GM12891 (cell line): Measurements from ENCODE around the gene BPIFB1.

Source experiments
- DNase-seq: peaks from one replicate; pipeline ENCODE4 v3.0.0; 2011; ENCODE audit warnings: low spot score; ENCODE audit not compliant: insufficient read length
- FAIRE-seq: peaks from 2 replicates; lab custom pipeline; 2011; peaks lifted over from hg19 to GRCh38; lab: Jason Lieb, UNC
- PAX5 ChIP-seq: IDR thresholded peaks from 2 replicates; pipeline ENCODE4 v1.6.1; 2011; ENCODE audit warnings: low read length, moderate library complexity, mild to moderate bottlenecking; ENCODE audit not compliant: insufficient read depth, severe bottlenecking
- POLR2A ChIP-seq: IDR thresholded peaks from 2 replicates; pipeline ENCODE4 v1.6.1; 2011; ENCODE audit warnings: low read depth, low read length, control low read depth
- POLR2AphosphoS5 ChIP-seq: IDR thresholded peaks from 2 replicates; pipeline ENCODE4 v1.6.1; 2011; ENCODE audit warnings: low read depth, low read length, control low read depth
- POU2F2 ChIP-seq: IDR thresholded peaks from 2 replicates; pipeline ENCODE4 v1.6.1; 2011; ENCODE audit warnings: low read depth, mild to moderate bottlenecking, control low read depth, low read length, moderate library complexity
- SPI1 ChIP-seq: IDR thresholded peaks from 2 replicates; pipeline ENCODE4 v1.6.1; 2011; ENCODE audit warnings: low read depth, low read length, control low read depth
- TAF1 ChIP-seq: IDR thresholded peaks from 2 replicates; pipeline ENCODE4 v1.6.1; 2011; ENCODE audit warnings: low read depth, low read length, control low read depth

Gene BPIFB1

DNA sequence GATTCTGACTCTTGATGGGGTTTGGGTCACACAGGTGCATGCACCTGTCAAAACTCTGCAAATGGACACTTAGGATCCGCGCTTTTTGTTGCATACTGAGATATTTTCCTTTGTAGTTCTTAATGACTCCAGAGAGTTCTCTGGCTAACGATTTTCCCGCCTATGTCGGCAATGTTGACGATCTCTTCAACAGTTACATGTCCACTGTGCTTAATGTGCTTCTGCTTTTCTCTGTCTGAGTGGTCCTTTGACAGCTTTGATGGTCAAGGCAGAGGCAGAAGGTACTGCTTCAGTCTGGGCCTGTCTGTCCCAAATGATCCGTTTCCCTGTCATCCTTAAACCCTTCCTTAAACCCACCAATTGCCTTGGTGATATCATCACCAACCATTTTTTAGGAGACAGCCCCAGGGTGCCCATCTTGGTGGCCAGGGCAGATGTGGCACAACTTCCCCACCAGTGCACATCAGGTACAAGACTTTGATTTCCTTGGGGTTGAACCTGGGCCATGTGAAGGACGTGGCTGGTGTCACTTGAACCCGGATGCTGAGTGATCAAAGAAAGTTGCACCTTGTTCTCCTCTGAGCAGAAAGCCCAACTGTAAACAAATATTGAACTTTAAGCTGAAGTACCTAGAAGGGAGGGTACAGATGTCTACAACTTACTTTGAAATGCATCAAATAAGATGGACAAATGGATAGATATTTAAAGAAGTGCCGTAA is 10.7 kb upstream of the BPIFB1 start:
- DNase-seq (no peak), FAIRE-seq (no peak)
- no peak for TF ChIP-seq PAX5
- no peak for TF ChIP-seq POLR2AphosphoS5
- TF ChIP-seq POU2F2, result no peak
- no peak for TF ChIP-seq POLR2A
- TF ChIP-seq TAF1, result no peak
- TF ChIP-seq SPI1, result no peak

DNA sequence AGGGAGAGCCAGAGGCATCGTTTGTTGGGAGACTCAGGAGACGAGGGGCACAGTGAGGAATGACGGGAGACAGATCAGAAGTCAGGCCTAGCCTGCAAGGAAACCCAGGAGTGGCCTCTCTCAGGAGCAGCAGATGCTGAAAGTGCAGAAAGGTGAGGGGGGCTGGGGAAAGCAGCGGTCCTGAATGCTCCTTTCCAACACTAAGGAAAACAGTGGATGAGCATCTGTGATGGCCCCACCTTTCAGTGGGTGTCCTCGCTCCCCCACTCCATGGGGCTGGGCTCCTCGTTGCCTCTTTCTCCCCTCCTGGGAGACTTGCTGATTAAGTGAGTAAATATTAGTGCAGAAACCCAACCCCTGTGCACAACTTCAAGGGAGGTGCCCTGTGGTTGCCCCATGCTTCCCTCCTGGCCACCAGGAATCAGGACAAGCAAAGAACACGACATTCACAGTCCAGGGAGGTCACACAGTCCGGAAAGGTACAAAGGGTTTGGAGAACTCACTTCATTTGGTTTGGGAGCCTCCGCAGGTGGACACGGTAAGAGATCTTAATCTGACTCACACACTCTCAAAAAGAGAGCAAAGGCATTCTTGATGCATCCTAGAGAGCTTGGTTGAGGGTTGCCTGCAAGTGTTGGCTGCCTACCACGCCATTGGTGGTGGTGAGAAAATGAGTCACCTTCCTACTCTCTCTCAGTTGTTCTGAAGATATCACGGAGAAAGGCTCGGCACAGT is 9.7 kb upstream of the BPIFB1 start:
- TF ChIP-seq POLR2A, result no peak
- TF ChIP-seq PAX5, result no peak
- no peak for TF ChIP-seq POU2F2
- TF ChIP-seq SPI1, result no peak
- TF ChIP-seq TAF1, result no peak
- no peak for TF ChIP-seq POLR2AphosphoS5
- DNase-seq (no peak), FAIRE-seq (no peak)

DNA sequence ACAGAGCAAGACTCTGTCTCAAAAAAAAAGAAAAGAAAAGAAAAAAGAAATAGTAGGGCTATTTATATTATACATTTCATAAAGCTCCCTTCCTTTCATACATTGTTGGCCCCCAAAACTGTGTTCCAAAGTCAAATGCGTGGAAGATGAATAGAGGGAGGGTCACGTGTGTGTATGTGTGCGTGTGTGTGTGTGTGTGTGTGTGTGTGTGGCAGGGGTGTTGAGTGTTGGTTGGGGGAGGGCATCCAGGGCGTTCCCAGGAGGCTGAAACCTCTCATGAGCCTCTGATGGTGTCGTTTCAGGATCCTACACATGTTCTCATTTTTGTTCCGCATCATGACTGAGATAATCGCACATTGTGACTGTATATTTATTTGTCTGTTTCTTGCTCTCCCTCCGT is 7.8 kb upstream of the BPIFB1 start:
- no peak for TF ChIP-seq POLR2A
- TF ChIP-seq PAX5, result no peak
- TF ChIP-seq TAF1, result no peak
- TF ChIP-seq POLR2AphosphoS5, result no peak
- no peak for TF ChIP-seq SPI1
- TF ChIP-seq POU2F2, result no peak
- FAIRE-seq (no peak), DNase-seq (no peak)

DNA sequence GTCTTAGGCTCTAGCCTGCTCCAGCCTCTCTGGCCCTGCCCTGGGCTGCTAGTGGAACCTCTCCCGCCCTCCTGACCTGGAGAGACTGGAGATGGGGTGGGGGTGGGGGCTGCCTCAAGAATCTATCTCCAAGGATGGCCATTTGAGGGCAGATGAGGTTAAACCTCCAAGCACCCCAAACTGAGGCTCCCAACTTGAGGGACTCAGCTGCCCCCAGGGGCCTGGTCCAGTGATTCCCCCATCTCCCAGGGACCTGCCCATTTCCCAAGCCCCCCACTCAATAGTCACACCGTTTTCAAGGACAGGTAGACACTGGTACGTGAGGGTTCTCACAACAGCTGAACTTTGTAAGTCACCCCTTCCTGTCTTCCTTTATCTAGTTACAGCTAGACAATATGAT is 7.1 kb upstream of the BPIFB1 start:
- no peak for FAIRE-seq
- no peak for DNase-seq
- no peak for TF ChIP-seq POU2F2

DNA sequence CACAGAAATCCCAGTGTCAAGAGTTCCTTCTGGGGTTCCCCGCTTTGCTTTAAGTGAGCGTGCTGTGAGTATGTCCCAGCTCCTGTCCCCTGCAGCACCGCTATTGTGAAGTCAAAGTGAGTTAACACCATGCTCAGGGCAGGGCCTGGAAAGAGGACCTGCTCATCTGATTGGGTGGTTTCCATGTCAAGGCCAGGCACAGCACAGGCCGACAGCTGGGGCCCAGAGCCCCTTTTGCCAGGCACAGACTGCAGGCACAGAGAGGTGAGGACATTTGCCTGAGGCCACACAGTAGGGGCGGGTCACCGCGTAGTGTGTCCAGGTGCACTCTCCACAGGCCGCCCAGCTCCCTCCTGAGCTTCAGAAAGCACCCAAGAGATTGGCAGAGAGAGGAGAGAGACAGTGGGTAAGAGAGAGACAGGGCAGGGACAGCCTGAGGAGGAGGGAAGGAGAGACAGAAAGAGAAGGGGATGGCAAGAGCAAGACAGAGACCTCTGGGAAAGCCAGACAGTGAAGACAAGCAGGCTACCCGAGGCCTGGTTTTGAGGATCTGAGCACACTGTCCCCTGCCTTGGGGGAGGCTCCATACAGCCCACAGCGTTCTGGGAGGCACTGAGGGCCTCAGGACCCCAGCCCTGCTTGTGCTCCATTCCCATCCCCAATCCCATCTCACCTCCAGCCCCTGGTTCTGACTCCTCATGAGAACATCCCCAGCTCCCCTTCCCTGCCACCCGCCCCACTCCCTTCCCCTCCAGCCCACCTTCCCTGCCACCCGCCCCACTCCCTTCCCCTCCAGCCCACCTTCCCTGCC is 6.5 kb upstream of the BPIFB1 start:
- DNase-seq (no peak), FAIRE-seq (no peak)
- TF ChIP-seq POLR2AphosphoS5 (no peak), TAF1 (no peak), PAX5 (no peak), POU2F2 (no peak), SPI1 (no peak), POLR2A (no peak)

DNA sequence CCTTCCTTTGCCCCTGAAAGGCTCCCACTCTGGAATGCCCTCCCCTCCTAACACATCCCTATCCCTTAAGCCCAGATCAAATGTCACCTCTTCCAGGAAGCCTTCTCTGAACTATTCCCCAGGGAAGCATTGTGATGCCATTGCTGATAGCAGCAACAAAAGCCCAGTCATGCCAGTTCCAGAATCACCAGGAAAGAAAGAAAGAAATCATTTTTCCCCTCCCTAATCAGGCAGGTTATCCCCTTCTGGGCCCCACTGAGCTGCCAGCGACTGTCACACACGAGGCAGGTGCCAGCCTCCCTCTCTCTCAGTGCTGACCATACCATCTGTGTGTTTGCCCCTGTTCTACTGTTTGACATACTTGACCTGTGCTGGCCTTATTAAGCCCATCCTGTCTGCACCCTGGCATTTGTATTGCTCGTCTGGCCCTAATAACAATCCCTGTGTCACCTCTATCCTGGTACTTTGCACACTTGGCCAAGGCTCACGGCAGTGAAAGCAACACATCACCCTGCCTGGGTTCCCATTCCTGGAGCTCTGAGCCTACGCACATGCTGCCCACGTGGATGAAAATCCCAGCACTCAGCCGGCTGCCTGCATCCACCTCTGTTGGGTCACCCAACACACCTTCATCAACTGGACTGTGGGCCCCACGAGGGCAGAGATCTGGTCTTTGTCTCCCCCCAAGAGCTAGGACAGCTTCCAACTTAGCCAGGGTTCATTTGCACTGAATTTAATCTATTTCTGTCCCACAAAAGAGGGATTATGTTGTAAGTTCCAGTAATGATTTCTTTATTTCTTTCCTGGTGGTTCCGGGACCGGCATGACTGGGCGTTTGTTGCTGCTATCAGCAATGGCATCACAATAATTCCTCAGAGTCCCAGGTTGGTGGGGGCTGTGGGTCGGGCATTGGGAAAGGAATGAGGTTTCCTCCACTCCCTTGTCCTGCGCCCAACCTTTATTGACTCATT is 5.3 kb upstream of the BPIFB1 start:
- DNase-seq (no peak), FAIRE-seq (no peak)
- no peak for TF ChIP-seq POLR2AphosphoS5
- no peak for TF ChIP-seq TAF1
- TF ChIP-seq POLR2A, result no peak
- no peak for TF ChIP-seq PAX5
- no peak for TF ChIP-seq SPI1
- TF ChIP-seq POU2F2, result no peak

DNA sequence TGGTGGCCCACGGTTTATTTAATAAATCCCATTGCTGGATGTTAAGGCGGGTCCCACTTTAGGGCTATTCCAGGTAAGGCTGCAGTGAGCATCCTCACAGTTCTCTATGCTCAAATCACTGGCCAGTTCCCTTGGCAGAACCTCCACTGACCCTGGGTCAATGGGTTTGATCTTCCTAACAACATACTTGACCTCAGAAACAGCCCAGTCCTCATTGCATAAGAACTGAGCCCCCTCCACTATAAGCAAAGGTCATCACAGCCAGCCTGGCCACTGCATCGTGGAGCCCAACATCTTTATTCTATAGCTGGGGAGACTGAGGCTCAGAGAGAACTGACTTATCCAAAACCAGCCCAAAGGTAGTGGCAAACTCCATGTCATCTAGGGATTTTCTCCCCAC is 4.3 kb upstream of the BPIFB1 start:
- DNase-seq (no peak), FAIRE-seq (no peak)
- no peak for TF ChIP-seq POLR2AphosphoS5
- TF ChIP-seq POLR2A, result no peak
- TF ChIP-seq TAF1, result no peak
- no peak for TF ChIP-seq SPI1
- no peak for TF ChIP-seq POU2F2
- no peak for TF ChIP-seq PAX5

DNA sequence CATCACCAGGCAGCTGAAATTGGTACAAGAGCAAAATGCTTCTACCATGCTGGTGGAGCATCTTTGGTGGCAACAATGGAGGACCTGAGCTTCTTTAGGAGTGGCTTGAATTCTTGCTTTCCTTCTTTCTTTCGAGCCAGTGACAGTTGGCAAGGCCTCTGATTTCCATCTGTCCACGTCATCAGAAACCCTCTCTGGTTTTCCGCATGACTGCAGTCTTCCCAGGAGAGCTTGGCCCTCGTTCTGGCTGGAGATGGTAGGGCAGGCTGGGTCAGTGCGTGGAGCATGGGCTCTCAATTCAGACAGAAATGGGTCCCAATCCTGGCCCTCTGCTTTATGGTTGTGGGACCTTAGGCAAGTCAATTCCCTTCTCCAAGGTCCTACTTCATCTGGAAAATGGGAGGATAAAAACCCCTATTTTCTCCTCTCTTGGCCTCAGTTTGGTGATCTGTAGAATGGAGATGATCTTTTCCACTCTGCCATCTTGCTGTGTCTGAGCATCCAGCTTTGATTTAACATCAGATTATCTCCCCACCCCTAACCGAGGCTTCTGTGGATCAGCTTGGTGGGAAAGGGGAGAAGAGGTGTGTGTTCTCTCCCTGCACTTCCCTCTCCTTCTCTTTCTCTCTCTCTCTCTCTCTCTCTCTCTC is 3.6 kb upstream of the BPIFB1 start:
- FAIRE-seq (no peak), DNase-seq (no peak)
- TF ChIP-seq POU2F2 (no peak), TAF1 (no peak), PAX5 (no peak), POLR2A (no peak), POLR2AphosphoS5 (no peak), SPI1 (no peak)

DNA sequence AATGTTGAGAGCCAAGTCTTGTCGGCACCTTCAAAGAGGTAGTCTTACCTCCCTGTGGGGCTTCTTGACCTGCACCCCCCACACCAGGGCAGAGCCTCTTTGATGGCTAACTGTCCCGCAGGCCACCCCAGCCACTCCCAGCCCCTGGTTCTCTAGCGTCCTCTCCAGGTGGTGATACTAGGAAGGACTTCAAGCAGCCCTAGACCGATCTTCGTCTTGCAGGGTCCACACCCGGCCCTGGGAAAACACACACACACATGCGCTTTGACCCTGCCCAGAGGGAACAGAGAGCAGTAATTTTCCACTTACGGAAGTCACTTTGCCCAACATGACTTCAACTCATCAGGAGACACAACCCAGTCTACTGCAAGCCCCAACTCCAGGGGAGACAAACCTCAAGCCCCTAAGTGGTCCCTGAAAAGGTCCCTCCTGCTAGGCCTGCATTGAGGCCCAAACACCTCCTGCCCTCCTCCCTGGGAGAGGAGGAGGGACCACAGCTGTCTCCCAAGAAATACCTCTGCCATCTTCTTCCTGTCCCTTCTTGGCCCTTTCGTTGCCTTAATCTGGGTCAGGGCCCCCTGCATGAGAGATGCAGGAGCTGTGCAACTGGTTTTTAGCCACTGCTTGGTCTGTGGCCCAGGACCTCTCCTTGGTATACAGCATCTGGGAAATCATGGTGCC is 2.9 kb upstream of the BPIFB1 start:
- no peak for DNase-seq
- no peak for FAIRE-seq
- TF ChIP-seq PAX5 (no peak), POLR2A (no peak), TAF1 (no peak), POLR2AphosphoS5 (no peak)
